Stomach (tissue), 4 donors: Measurements from ENCODE around the gene NEO1.

Experiments used
- POLR2A ChIP-seq, 4 donors: fragments of 450-650 bp; IDR thresholded peaks; one replicate each; pipeline ENCODE4 v1.6.1; 2016; ENCODE audit warnings: antibody characterized with exemption in 4 of 4, control low read depth in 2 of 4, mild to moderate bottlenecking in 1 of 4, moderate library complexity in 1 of 4
- POLR2AphosphoS5 ChIP-seq, 3 donors: sonication (generic); formaldehyde crosslinking; IDR thresholded peaks; one replicate each; pipeline ENCODE4 v1.6.1; 2016; ENCODE audit warnings: antibody characterized with exemption in 3 of 3
- TF ChIP-seq, protein P1 (sequence below), 7 experiments: fragments of 450-650 bp in 4 of 7; fragments of 200-600 bp in 3 of 7; sonication (generic) in 3 of 7; IDR thresholded peaks; one replicate each; pipeline ENCODE4 v1.5.1; 2016 to 2019; ENCODE audit warnings: antibody characterized with exemption in 7 of 7, control low read depth in 2 of 7, mild to moderate bottlenecking in 1 of 7

DNA sequence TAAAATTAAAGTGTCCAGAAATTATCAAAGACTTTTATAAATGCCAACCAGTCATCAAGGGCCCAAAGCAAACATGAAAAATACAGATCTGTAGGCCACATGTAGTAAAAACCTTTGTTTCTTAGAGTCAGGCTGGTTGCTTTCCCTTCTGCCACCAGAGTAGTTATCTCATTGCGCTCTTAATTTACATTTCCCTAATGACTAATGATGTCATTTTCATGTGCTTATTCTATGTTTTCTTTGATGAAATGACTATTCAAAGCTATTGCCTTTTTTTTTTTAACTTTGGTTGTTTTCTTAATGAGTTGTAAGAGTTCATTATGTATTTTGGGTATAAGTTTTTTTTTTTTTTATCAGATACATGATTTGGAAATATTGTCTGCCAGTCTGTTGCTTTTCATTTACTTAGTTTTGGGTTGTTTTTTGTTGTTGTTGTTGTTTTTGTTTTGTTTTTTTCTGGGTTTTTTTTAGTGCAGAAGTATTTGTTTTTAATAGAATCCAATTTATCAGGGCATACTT lies 175.9 kb downstream of the NEO1 start:
- TF ChIP-seq, protein P1, sequence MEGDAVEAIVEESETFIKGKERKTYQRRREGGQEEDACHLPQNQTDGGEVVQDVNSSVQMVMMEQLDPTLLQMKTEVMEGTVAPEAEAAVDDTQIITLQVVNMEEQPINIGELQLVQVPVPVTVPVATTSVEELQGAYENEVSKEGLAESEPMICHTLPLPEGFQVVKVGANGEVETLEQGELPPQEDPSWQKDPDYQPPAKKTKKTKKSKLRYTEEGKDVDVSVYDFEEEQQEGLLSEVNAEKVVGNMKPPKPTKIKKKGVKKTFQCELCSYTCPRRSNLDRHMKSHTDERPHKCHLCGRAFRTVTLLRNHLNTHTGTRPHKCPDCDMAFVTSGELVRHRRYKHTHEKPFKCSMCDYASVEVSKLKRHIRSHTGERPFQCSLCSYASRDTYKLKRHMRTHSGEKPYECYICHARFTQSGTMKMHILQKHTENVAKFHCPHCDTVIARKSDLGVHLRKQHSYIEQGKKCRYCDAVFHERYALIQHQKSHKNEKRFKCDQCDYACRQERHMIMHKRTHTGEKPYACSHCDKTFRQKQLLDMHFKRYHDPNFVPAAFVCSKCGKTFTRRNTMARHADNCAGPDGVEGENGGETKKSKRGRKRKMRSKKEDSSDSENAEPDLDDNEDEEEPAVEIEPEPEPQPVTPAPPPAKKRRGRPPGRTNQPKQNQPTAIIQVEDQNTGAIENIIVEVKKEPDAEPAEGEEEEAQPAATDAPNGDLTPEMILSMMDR (IDR thresholded peaks at IDR 0.05): no peak
- TF ChIP-seq POLR2A (IDR thresholded peaks at IDR 0.05) (no peak), POLR2AphosphoS5 (IDR thresholded peaks at IDR 0.05) (no peak)
